Peyer's patch (tissue), 4 donors: Measurements from ENCODE around the gene KRT16.

Source experiments
- POLR2A ChIP-seq, 2 donors: fragments of 450-650 bp; IDR thresholded peaks; one replicate each; pipeline ENCODE4 v1.5.1; 2017; ENCODE audit warnings: antibody characterized with exemption in 2 of 2, mild to moderate bottlenecking in 2 of 2, moderate library complexity in 2 of 2
- TF ChIP-seq, protein P1 (sequence below), 6 experiments: fragments of 450-650 bp in 4 of 6; fragments of 200-600 bp in 2 of 6; sonication (generic) in 1 of 6; IDR thresholded peaks; one replicate each; pipeline ENCODE4 v1.5.1; 2017 to 2019; ENCODE audit warnings: antibody characterized with exemption in 6 of 6, mild to moderate bottlenecking in 3 of 6, moderate library complexity in 1 of 6

DNA sequence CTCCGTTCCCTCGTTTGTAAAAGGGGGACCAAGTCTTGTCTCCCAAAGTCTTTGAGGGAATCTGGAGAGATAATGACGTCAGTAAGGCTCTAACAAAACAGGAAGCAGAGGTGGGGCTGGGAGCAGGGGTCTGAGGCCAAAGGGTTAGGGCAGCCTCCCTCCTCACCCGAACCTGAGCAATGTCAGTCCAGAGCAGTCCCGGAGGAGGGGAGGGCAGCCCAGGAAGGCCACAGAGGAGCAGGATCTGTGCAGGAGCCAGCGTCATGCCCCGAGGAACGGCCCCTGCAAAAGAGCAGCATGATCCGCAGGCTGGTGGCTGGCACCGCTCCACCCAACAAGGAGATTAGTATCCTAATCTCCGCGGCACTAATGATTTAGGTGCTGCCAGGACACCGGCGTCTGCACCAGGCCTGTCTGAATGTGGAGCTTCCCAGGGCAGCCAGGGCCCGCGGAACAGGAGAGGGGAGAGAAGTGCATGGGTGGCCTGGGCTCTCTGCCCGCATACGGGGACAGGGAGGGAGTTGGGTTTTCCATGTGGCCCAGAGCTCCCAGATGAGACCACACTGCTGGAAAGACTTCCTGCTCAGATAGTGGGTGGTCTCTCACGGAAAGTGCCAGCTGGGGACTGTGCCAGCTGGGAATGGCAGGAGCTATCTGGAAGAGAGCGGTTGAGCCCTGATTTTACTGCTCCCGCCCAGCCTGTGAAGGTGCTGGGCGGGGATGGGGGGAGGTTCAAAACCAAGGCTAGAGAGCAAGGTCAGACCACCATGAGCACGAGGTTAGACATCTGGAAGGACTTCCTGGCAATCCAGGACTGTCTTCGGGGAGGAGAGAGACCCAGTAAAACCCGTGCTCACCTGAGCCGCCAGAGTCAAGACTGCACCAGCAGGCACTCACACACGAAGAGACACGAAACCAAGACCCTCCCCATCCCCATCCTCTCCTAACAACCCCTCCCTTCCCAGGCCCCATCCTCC lies 22.8 kb upstream of the KRT16 start:
- TF ChIP-seq, protein P1, sequence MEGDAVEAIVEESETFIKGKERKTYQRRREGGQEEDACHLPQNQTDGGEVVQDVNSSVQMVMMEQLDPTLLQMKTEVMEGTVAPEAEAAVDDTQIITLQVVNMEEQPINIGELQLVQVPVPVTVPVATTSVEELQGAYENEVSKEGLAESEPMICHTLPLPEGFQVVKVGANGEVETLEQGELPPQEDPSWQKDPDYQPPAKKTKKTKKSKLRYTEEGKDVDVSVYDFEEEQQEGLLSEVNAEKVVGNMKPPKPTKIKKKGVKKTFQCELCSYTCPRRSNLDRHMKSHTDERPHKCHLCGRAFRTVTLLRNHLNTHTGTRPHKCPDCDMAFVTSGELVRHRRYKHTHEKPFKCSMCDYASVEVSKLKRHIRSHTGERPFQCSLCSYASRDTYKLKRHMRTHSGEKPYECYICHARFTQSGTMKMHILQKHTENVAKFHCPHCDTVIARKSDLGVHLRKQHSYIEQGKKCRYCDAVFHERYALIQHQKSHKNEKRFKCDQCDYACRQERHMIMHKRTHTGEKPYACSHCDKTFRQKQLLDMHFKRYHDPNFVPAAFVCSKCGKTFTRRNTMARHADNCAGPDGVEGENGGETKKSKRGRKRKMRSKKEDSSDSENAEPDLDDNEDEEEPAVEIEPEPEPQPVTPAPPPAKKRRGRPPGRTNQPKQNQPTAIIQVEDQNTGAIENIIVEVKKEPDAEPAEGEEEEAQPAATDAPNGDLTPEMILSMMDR (IDR thresholded peaks at IDR 0.05): no peak
- no peak for TF ChIP-seq POLR2A (IDR thresholded peaks at IDR 0.05)
